GM18526 (cell line): Measurements from ENCODE around the gene B4GALT5.

Experiments used
- POLR2A ChIP-seq: IDR thresholded peaks from 3 replicates; pipeline ENCODE4 v1.6.1; 2011; ENCODE audit not compliant: insufficient read length; ENCODE audit errors: extremely low read depth

The B4GALT5 gene

GRCh38 chr20:49661560-49662329 is 51.9 kb downstream of the B4GALT5 start:
- no peak for TF ChIP-seq POLR2A

- TF ChIP-seq POLR2A = no peak
Measured at GRCh38 chr20:49660912-49661311, 52.8 kb downstream of the B4GALT5 start.

- TF ChIP-seq POLR2A = no peak
Measured at GRCh38 chr20:49659056-49659455, 54.6 kb downstream of the B4GALT5 start.

GRCh38 chr20:49658508-49658907 is 55.2 kb downstream of the B4GALT5 start:
- TF ChIP-seq POLR2A = no peak

- no peak for TF ChIP-seq POLR2A
Measured at GRCh38 chr20:49657118-49657901, 56.4 kb downstream of the B4GALT5 start.

GRCh38 chr20:49656304-49656703 is 57.4 kb downstream of the B4GALT5 start:
- no peak for TF ChIP-seq POLR2A

GRCh38 chr20:49653925-49654434 is 59.7 kb downstream of the B4GALT5 start:
- no peak for TF ChIP-seq POLR2A

GRCh38 chr20:49649672-49650071 is 64.0 kb downstream of the B4GALT5 start:
- no peak for TF ChIP-seq POLR2A

GRCh38 chr20:49647550-49647949 is 66.1 kb downstream of the B4GALT5 start:
- no peak for TF ChIP-seq POLR2A

GRCh38 chr20:49646528-49646927 is 67.2 kb downstream of the B4GALT5 start:
- no peak for TF ChIP-seq POLR2A

GRCh38 chr20:49646126-49646525 is 67.6 kb downstream of the B4GALT5 start:
- TF ChIP-seq POLR2A = no peak

- TF ChIP-seq POLR2A = no peak
Measured at GRCh38 chr20:49644980-49645565, 68.6 kb downstream of the B4GALT5 start.

GRCh38 chr20:49642816-49643215 is 70.9 kb downstream of the B4GALT5 start:
- TF ChIP-seq POLR2A = no peak

GRCh38 chr20:49641683-49642656 is 71.7 kb downstream of the B4GALT5 start:
- no peak for TF ChIP-seq POLR2A
